ENCODE measurements around the gene FAM228A.

- TF ChIP-seq CTCF (IDR thresholded peaks at IDR 0.05) (no peak), ZFX (IDR thresholded peaks at IDR 0.05; ENCODE audit: borderline replicate concordance) (no peak)
Observed at GRCh38 chr2:24175631-24176187, 856 bp downstream of the FAM228A start.

All from 22Rv1 (cell line).